Erythroblast (primary cell): ENCODE measurements around the gene CTU2.

Experiments used
- GATA1 ChIP-seq: IDR thresholded peaks from 2 replicates; pipeline ENCODE4 v1.6.1; 2011; ENCODE audit warnings: low read depth, mild to moderate bottlenecking, control low read depth, low read length, moderate library complexity
- POLR2A ChIP-seq: IDR thresholded peaks from 2 replicates; pipeline ENCODE4 v1.6.1; 2011; ENCODE audit warnings: mild to moderate bottlenecking, low read length

DNA sequence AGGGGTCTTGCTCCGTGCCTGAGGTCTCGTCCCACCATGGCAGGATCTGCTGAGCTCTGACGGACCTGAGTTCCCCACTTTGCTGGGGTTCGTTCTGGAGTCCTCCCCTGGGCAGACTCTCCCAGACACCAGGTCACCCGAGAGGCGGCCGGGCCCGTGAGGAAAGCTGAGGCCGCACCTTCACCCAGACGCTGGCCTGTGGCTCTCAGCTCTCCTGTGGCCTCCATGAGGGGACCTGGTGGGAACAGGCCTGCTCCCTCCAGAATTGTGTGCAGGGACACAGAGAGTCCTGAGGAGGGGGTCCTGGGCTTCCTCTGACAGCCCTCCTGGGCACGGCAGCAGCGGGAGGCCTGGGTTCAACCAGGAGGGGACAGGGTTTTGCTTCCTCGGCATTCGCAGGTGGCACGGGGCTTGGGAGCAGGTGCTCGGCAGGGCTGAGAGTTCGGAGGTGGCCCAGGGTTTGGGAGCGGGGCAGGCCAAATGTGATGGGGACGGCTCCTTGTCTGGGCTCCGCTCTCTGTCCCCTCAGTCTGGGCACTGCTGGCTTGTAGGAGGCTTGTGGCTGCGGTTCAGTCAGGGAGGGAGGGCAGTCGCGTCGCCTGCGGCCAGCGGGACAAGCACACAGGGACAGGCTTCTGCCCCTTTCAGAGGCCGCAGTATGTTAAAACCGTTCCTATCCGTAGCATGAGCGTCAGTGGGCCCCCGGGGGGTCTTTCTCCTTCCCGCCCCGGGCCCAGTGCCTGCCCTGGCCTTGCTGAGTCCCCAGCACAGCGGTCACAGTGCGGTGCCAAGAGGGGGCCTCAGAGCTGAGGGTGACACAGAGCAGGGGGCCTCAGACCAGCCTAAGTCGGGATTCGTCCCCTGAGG lies 11.8 kb upstream of the CTU2 start:
- no peak for TF ChIP-seq POLR2A
- TF ChIP-seq GATA1 = no peak
